PC-9 (cell line): ENCODE data around the gene CNTN5. TPM values are rescaled to one million over a fixed set of nuclear protein-coding genes. Genes with fewer than 3 reads are reported as not detected.

ENCODE experiments used
- BruUV-seq: library from RNA; stranded (reverse); fragments of 400-500 nt; replicated peaks from 2 replicates; lab custom pipeline; 2021; lab: Mats Ljungman, UMichigan
- CTCF ChIA-PET: fragments of 300-600 bp; sonication (Branson Sonifier 250); formaldehyde crosslinking; loops from one replicate; lab custom pipeline; 2022; ENCODE audit warnings: antibody characterized with exemption; lab: Charles Lee
- POLR2A ChIA-PET: fragments of 300-600 bp; sonication (Branson Sonifier 250); formaldehyde crosslinking; loops from one replicate; lab custom pipeline; 2022; ENCODE audit warnings: antibody characterized with exemption; ENCODE audit not compliant: unreplicated experiment; lab: Charles Lee
- DNase-seq, 2 experiments: peaks; one replicate each; pipeline versions ENCODE4 v3.0.0 to v3.0.0-alpha.2; 2015 to 2022; ENCODE audit warnings: mixed read lengths in 1 of 2
- H2AFZ ChIP-seq: fragments of 200-600 bp; sonication (generic); 2 replicates; pipeline ENCODE4 v1.8.1; 2017; ENCODE audit warnings: antibody characterized with exemption
- H3F3A ChIP-seq: fragments of 200-600 bp; sonication (generic); 2 replicates; pipeline ENCODE4 v1.8.1; 2017; ENCODE audit warnings: antibody characterized with exemption, mild to moderate bottlenecking, low read depth; ENCODE audit not compliant: insufficient read depth
- H3K27ac ChIP-seq: fragments of 200-600 bp; sonication (generic); 2 replicates; pipeline ENCODE4 v1.6.1; 2016; ENCODE audit warnings: mixed run types
- H3K27me3 ChIP-seq: fragments of 200-600 bp; sonication (generic); 2 replicates; pipeline ENCODE4 v1.6.1; 2016; ENCODE audit warnings: low read depth, mixed run types; ENCODE audit not compliant: insufficient read depth
- H3K36me3 ChIP-seq: fragments of 200-600 bp; sonication (generic); 2 replicates; pipeline ENCODE4 v1.6.1; 2016; ENCODE audit warnings: low read depth, mixed run types
- H3K4me1 ChIP-seq: fragments of 200-600 bp; sonication (generic); replicated peaks from 2 replicates; pipeline ENCODE4 v1.6.1; 2016; ENCODE audit warnings: mixed run types; ENCODE audit not compliant: insufficient read depth
- H3K4me2 ChIP-seq: fragments of 200-600 bp; sonication (generic); 2 replicates; pipeline ENCODE4 v1.6.1; 2017; ENCODE audit warnings: mixed run types
- H3K4me3 ChIP-seq: fragments of 200-600 bp; sonication (generic); 2 replicates; pipeline ENCODE4 v1.6.1; 2016; ENCODE audit warnings: mixed run types
- H3K79me2 ChIP-seq: fragments of 200-600 bp; sonication (generic); 2 replicates; pipeline ENCODE4 v1.6.1; 2017; ENCODE audit warnings: low read depth, mixed run types
- H3K9me2 ChIP-seq: fragments of 200-600 bp; sonication (generic); 2 replicates; pipeline ENCODE4 v1.8.1; 2017; ENCODE audit warnings: mild to moderate bottlenecking; ENCODE audit not compliant: insufficient read depth
- H3K9me3 ChIP-seq: fragments of 200-600 bp; sonication (generic); 2 replicates; pipeline ENCODE4 v1.8.1; 2016; ENCODE audit warnings: low read depth; ENCODE audit not compliant: insufficient read depth
- H4K20me1 ChIP-seq: fragments of 200-600 bp; sonication (generic); 2 replicates; pipeline ENCODE4 v1.8.1; 2017; ENCODE audit not compliant: insufficient read depth
- EZH2 ChIP-seq: fragments of 200-600 bp; sonication (generic); IDR thresholded peaks from 2 replicates; pipeline ENCODE4 v1.8.0; 2017; ENCODE audit warnings: antibody characterized with exemption, low read depth
- intact Hi-C: fragments of 100-400 bp; cut with micrococcal nuclease; formaldehyde crosslinking; loops from one replicate; pipeline ENCODE4 v1.10.0; 2022; ENCODE audit not compliant: unreplicated experiment
- total RNA-seq: library from RNA; stranded (reverse); gene quantifications from 2 replicates; pipeline ENCODE4 v1.2.3, GENCODE V29; 2021
- TF ChIP-seq, protein P1 (sequence below): fragments of 200-600 bp; sonication (generic); conservative IDR thresholded peaks from 2 replicates; pipeline ENCODE4 v1.6.1; 2017; ENCODE audit warnings: mixed run types, antibody characterized with exemption, mild to moderate bottlenecking, moderate library complexity

The CNTN5 gene
- total RNA-seq, 1 experiment from 2014 or later: not detected

DNA sequence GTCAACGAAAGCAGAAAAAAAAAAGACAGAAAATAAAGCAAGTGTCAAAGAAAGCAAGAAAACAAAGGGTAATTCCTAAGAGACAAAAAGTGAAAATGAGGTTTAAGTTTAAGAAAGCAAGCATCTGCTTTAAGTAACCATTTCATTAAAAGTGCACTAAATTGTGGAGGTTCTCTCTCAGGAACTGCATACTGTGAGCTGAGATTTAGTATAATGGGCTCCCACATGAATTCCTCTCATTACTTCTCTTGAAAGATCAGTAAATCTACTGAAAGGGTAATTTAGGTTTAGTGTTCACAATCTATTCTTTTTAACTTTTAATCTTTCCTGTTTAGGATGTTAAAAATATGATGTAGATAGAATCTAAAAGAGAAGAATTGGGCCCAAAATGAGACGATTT is 1201.0 kb downstream of the CNTN5 start:
- no peaks in the 10 kb centered on the region for H3K9me2 ChIP-seq
- no peaks in the 10 kb centered on the region for H3F3A ChIP-seq
- BruUV-seq: no TSS peak
- CTCF ChIA-PET: no interaction called here
- H4K20me1 ChIP-seq: no peaks in the 10 kb centered on the region
- H3K27ac ChIP-seq: no peak overlapping the region
- H3K27me3 ChIP-seq: no peaks in the 10 kb centered on the region
- H3K9me3 ChIP-seq: no peaks in the 10 kb centered on the region
- no peak overlapping the region for H3K4me2 ChIP-seq
- no peaks in the 10 kb centered on the region for H3K4me1 ChIP-seq
- no peak for TF ChIP-seq EZH2
- intact Hi-C loops: no loop called here
- H2AFZ ChIP-seq: no peak overlapping the region
- no peaks in the 10 kb centered on the region for H3K79me2 ChIP-seq
- no peak for DNase-seq
- POLR2A ChIA-PET: no interaction called here
- H3K36me3 ChIP-seq: no peaks in the 10 kb centered on the region
- no peak overlapping the region for H3K4me3 ChIP-seq

DNA sequence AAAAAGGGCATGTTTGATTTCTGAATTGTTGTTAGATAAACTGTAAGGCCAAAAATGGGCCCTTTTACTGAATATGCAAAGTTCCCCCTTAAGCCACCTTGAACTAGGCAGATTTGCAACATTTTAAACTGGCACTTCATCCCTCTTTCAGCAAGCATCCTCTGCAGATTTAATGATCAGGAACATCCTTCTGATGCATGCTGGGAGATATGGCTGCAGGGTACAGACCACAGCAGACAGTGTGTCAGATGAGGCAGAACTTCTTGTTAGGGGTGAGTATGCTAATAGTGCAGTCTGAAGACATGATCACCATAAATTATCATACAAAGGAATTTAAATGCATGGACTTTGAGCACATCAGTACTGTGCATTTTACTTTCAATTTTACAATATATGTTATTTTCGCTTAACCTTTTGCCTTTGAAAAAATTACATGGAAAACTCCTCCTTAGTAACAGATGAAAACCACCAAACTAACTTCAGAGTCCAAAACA is 1203.8 kb downstream of the CNTN5 start:
- no peaks in the 10 kb centered on the region for H3K79me2 ChIP-seq
- no peaks in the 10 kb centered on the region; the same call in 1 of the 2 replicates for H4K20me1 ChIP-seq
- ChIA-PET POLR2A (no interaction called here), CTCF (no interaction called here)
- H3K9me3 ChIP-seq: no peaks in the 10 kb centered on the region
- no peaks in the 10 kb centered on the region for H3F3A ChIP-seq
- H3K4me3 ChIP-seq: no peak overlapping the region
- no peak for TF ChIP-seq EZH2
- TF ChIP-seq, protein P1, sequence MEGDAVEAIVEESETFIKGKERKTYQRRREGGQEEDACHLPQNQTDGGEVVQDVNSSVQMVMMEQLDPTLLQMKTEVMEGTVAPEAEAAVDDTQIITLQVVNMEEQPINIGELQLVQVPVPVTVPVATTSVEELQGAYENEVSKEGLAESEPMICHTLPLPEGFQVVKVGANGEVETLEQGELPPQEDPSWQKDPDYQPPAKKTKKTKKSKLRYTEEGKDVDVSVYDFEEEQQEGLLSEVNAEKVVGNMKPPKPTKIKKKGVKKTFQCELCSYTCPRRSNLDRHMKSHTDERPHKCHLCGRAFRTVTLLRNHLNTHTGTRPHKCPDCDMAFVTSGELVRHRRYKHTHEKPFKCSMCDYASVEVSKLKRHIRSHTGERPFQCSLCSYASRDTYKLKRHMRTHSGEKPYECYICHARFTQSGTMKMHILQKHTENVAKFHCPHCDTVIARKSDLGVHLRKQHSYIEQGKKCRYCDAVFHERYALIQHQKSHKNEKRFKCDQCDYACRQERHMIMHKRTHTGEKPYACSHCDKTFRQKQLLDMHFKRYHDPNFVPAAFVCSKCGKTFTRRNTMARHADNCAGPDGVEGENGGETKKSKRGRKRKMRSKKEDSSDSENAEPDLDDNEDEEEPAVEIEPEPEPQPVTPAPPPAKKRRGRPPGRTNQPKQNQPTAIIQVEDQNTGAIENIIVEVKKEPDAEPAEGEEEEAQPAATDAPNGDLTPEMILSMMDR: no peak
- H3K9me2 ChIP-seq: no peaks in the 10 kb centered on the region
- no peaks in the 10 kb centered on the region for H3K4me1 ChIP-seq
- H3K27ac ChIP-seq: no peak overlapping the region
- H3K27me3 ChIP-seq: no peaks in the 10 kb centered on the region
- intact Hi-C loops: no loop called here
- H3K36me3 ChIP-seq: no peaks in the 10 kb centered on the region
- no peak overlapping the region for H3K4me2 ChIP-seq
- H2AFZ ChIP-seq: no peak overlapping the region
- no peak for DNase-seq
- no TSS peak for BruUV-seq

DNA sequence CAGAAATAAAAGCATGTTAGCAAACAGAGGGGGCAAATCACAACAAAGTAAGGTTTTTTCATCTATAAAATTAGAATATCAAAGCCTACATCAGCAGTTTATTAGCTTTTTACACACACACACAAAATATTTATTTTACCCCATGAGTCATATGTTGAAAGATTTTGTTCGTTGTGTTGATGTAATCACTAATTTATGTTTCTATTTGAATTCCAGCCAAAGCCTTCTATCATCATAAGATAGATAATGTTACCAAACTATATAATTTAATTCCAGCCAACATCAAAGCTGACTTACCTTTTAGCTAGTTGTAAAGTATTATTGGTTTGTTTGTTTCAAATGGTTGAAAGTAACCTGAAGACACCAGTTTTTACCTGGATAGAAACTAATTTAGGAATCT is 1208.3 kb downstream of the CNTN5 start:
- H3K4me3 ChIP-seq: no peak overlapping the region
- no peaks in the 10 kb centered on the region for H3K9me2 ChIP-seq
- H3K4me1 ChIP-seq: no peaks in the 10 kb centered on the region
- no peak for TF ChIP-seq EZH2
- TF ChIP-seq, protein P1: no peak
- no peaks in the 10 kb centered on the region for H3K27me3 ChIP-seq
- POLR2A ChIA-PET: no interaction called here
- no peak overlapping the region for H2AFZ ChIP-seq
- H3K36me3 ChIP-seq: no peaks in the 10 kb centered on the region
- H3K9me3 ChIP-seq: no peaks in the 10 kb centered on the region
- BruUV-seq: no TSS peak
- H3F3A ChIP-seq: no peaks in the 10 kb centered on the region
- H3K79me2 ChIP-seq: no peaks in the 10 kb centered on the region
- H4K20me1 ChIP-seq: no peaks in the 10 kb centered on the region; the same call in 1 of the 2 replicates
- no peak for DNase-seq
- H3K4me2 ChIP-seq: no peak overlapping the region
- intact Hi-C loops: no loop called here
- no peak overlapping the region for H3K27ac ChIP-seq
- CTCF ChIA-PET: no interaction called here

DNA sequence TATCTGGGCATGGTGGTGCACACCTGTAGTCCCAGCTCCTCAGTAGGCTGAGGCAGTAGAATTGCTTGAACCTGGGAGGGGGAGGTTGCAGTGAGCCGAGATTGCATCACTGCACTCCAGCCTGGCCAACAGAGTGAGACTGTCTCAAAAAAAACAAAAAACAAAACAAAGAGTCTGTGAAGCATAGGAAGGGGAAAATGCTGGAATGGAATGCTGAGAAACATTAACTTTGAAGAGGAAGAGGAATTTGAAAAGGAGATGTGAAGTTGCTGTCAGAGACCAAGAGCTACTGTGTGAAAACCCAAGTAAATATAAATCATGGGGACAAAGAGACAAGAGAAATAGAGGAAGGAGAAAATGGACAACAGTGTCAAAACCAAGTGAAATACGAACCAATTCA is 1211.3 kb downstream of the CNTN5 start:
- intact Hi-C loops: no loop called here
- DNase-seq: no peak
- H3K36me3 ChIP-seq: no peaks in the 10 kb centered on the region
- TF ChIP-seq, protein P1: no peak
- TF ChIP-seq EZH2: no peak
- H3K27me3 ChIP-seq: no peaks in the 10 kb centered on the region
- H4K20me1 ChIP-seq: no peaks in the 10 kb centered on the region; the same call in 1 of the 2 replicates
- H3K4me1 ChIP-seq: no peaks in the 10 kb centered on the region
- no peak overlapping the region for H3K4me3 ChIP-seq
- ChIA-PET CTCF (no interaction called here), POLR2A (no interaction called here)
- no peak overlapping the region for H3K4me2 ChIP-seq
- H2AFZ ChIP-seq: no peak overlapping the region
- no peaks in the 10 kb centered on the region for H3K79me2 ChIP-seq
- H3F3A ChIP-seq: no peaks in the 10 kb centered on the region
- H3K9me2 ChIP-seq: no peaks in the 10 kb centered on the region
- no peaks in the 10 kb centered on the region for H3K9me3 ChIP-seq
- BruUV-seq: no TSS peak
- H3K27ac ChIP-seq: no peak overlapping the region
